DMS79 treated with DMSO at 0.1 percent for 48 hours (cell line): Measurements from ENCODE around the gene PXMP2.
"Not testable (repeated sequence)": the region's sequence is repeated elsewhere in the genome, so short reads cannot be mapped to it uniquely, and the experiment has no call there.

Experiments used
- DNase-seq: peaks from one replicate; lab custom pipeline; 2025; lab: John Stamatoyannopoulos, UW

The PXMP2 gene

DNA sequence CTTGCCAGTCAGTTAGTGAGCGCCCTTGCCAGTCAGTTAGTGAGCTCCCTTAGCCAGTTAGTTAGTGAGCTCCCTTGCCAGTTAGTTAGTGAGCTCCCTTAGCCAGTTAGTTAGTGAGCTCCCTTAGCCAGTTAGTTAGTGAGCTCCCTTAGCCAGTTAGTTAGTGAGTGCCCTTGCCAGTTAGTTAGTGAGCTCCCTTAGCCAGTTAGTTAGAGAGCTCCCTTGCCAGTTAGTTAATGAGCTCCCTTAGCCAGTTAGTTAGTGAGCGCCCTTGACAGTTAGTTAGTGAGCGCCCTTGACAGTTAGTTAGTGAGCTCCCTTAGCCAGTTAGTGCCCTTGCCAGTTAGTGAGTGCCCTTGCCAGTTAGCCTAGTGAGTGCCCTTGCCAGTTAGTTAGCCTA lies 7.5 kb downstream of the PXMP2 start:
- DNase-seq = not testable (repeated sequence)

DNA sequence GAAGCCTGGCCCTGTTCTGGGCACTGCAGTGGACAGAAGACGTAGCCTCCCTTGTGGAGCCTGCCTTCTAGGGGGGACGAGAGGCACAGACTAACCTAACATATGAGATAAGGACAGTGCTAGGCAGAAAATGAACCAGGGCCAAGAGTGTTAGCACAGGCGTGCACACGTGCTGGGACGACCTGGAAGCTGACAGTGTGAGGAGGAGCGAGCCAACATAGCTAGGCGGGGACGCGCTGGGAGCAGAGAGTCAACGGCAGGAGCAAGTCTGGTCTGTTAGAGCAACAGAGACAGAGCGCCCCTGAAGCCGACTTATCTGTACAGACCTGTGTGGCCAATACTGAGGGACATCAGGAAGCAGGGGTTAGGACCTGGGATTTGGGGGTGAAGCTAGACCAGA lies 8.0 kb downstream of the PXMP2 start:
- DNase-seq = no peak

DNA sequence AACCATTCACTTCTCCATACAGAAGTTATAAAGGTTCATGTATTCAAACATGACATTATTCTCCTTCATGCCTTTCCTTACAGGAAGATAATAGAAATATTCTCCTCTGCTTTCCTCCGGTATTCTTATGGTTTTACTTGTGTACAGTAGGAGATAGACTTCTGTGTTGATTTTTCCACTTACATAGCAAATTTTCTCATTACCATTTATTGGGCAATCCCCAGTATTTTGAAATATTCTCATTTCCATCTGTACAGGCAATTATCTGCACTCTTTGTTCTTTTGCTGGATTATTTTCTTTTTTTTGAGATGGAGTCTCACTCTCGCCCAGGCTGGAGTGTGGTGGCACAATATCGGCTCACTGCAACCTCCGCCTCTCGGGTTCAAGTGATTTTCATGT lies 11.0 kb downstream of the PXMP2 start:
- no peak for DNase-seq

DNA sequence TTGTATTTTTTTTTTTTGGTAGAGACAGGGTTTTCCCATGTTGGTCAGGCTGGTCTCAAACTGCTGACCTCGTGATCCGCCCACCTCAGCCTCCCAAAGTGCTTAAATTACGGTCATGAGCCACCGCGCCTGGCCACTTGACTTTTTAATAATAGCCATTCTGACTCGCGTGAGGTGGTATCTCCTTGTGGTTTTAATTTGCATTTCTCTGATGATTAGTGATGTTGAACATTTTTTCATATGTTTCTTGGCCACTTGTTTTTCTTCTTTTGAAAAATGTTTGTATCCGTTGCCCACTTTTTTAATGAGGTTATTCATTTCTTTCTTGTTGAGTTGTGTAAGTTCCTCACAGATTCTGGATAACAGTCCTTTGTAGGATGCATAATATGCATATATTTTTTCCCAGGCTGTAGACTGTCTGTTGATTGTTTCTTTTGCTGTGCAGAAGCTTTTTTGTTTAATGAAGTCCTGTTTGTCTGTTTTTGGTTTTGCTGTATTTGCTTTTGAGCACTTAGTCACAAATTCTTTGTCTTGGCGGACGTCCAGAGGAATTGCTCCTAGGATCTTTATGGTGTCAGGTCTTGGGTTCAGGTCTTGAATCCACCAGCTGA lies 12.9 kb downstream of the PXMP2 start:
- DNase-seq = no peak

DNA sequence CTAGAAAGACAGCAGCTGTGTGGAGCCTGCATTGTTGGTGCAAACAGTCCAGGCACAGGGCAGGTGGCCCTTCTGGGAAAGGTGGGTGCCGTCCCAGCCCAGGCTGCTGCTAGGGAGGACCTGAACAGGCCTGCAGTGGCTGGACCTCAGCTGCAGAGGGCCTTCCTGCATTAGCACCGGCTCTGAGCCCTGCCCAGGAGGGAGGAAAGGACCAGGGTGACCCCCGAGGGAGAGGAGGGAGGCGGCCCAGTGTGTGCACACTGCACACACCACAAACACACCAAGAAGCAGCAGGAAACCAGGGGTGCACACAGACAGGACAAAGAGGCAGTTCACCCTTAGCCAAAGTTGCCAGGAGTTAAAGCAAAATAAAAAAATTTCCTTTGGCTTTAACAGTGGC lies 15.3 kb downstream of the PXMP2 start:
- DNase-seq = no peak

DNA sequence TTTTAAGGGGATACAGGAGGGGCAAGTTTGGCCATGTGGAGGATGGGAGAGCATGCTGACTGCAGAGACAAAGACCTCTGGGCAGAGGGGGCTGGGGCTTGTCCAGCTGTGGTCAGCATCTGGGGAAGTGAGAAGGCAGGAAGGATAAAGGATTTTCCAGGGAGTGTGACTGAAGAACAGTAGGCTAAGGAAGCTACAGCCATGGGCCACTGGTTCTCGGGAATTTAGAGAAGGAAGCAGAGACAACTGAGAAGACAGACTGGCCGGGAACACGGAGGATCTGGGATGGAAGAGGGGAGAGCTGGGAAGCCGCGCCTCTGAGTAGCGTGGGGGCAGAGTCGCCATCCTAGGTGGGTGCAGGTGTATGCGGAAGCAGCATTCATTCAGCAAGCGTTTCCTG lies 16.3 kb downstream of the PXMP2 start:
- DNase-seq = no peak

DNA sequence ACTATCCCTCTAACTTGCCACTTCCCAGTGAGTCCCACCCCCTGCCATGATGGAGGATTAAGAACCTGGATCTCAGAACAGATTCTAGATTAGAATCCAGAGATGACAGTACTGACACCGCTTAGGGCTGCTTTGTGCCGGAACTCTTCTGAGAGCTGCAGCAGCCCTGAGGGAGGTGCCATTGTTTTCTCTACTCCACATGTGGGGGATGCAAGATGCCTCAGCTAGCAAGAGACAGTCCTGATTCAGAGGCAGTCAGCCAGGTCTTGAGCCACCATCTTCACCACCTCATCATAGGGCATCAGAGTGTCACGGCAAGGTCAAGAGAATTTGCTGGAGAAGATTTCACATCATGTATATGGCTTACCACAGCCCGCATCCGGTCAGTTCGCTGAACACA lies 19.9 kb downstream of the PXMP2 start:
- DNase-seq = no peak

- no peak for DNase-seq
Observed at GRCh38 chr12:132708150-132708549, 20.8 kb downstream of the PXMP2 start.

- no peak for DNase-seq
Observed at GRCh38 chr12:132710043-132710404, 22.6 kb downstream of the PXMP2 start.

- peak; percentile 73 for DNase-seq
Observed at GRCh38 chr12:132710405-132711079, 23.2 kb downstream of the PXMP2 start, which contains the start of gene PGAM5. Gene PGAM5, plus strand, starts transcription at chr12:132710842. Its CDS starts 35 bp downstream, at chr12:132710877.

- no peak for DNase-seq
Observed at GRCh38 chr12:132711080-132711843, 23.9 kb downstream of the PXMP2 start.

GRCh38 chr12:132713123-132713522 lies 25.7 kb downstream of the PXMP2 start:
- DNase-seq = no peak

DNA sequence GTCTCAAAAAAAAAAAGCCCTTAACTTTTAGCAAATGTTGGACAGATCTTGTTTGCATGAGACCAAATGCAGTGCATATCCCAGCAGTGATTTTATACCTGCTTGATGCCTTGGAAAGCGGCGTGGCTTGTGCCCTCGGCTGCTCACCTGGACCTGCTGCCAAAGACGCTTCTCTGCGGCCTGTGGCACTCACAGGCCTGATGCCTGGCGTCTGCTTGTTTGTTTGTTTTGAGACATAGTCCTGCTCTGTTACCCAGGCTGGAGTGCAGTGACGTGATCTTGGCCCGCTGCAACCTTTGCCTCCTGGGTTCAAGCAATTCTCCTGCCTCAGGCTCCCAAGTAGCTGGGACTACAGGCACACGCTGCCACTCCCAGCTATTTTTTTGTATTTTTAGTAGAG lies 28.5 kb downstream of the PXMP2 start:
- no peak for DNase-seq

DNA sequence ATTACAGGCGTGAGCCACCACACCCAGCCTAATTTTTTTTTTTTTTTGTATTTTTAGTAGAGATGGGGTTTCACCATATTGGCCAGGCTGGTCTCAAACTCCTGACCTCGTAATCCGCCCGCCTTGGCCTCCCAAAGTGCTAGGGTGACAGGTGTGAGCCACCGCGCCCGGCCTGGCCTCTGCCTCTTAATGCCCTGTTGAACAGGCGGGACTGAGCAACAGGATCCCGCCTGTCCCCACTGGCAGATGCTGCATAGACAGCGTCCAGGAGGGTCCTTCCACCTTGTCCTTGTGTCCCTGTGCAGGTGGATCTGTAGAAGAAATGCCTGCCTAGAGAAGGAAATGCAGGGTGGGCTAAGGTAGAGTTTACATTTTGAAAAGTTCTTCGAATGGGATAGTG lies 29.0 kb downstream of the PXMP2 start:
- no peak for DNase-seq

GRCh38 chr12:132717011-132717410 lies 29.6 kb downstream of the PXMP2 start:
- DNase-seq = no peak

GRCh38 chr12:132717531-132718387 lies 30.4 kb downstream of the PXMP2 start:
- no peak for DNase-seq

DNA sequence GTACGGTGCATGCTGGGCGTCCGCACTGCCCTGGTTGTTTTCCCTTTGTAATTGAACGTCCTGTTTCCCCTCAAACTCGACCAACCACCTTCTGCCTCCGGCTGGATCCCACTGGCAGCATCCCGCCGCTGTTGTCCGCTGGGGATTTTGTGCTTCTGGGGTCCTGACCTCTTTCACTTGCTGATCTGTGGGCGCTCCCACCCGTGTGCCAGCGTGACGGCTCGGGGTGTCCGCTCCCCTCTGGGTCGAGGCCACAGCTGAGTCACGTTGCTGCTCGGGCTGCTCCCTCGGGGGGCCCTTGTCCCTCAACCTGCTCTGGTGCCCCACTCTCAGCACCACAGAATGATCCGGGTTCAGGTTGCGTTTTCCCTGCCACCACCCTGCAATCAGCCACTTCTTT lies 31.3 kb downstream of the PXMP2 start:
- DNase-seq = no peak

DNA sequence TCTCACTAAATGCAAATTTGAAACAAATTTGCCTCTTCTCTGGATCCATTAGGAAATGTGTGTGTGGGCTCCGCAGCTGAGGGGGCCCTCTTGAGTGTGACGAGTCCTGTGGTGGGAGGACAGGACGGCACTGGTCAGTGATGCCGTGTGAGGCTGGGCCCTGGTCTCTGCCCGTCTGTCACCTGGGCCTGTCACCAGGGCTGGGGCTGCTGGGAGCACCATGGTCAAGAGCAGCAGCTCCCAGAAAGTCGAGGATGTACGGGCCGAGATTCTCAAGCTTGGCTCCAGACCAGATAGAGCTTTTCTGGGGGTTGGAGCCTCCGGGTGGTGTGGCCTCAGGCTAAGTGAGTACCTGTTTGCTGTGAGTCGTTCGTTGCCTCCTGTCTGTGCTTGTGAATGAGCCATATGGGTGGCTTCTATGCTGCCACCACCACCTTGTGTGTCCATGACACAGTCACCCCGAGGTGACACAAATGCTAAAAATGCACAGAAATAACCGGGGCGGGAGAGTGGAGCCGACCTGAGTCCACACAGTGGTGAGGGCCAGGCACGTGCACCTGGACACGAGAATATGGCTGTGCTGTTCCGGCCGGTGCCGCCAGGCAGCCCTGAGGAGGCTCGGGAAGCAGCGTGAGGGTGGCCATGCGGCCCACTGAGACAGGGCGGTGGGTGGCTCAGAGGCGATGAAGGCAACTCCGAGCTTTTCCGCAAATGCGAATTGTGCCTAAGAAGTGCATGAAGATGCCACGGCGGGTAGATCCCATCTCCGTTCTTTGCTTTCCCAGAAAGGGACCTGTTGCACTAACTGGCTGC lies 32.0 kb downstream of the PXMP2 start:
- DNase-seq = no peak

DNA sequence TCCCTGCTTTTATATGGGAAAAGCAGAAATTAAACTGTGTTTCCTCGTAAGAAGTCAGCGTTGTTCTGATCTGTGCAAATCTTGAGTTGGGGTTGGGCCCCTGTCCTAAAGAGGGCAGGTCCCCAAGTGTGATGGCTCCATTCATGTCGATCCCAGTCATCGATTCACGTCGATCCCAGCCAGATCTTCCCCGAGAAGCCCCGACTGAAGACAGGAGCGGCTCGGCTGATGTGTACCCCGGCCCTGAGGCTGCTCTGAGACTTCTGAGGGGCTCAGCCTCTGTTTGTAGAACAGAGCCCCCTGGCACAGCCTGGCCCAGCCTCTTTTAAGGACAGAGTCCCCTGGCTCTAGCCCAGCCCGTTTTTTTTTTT lies 32.6 kb downstream of the PXMP2 start:
- no peak for DNase-seq

DNA sequence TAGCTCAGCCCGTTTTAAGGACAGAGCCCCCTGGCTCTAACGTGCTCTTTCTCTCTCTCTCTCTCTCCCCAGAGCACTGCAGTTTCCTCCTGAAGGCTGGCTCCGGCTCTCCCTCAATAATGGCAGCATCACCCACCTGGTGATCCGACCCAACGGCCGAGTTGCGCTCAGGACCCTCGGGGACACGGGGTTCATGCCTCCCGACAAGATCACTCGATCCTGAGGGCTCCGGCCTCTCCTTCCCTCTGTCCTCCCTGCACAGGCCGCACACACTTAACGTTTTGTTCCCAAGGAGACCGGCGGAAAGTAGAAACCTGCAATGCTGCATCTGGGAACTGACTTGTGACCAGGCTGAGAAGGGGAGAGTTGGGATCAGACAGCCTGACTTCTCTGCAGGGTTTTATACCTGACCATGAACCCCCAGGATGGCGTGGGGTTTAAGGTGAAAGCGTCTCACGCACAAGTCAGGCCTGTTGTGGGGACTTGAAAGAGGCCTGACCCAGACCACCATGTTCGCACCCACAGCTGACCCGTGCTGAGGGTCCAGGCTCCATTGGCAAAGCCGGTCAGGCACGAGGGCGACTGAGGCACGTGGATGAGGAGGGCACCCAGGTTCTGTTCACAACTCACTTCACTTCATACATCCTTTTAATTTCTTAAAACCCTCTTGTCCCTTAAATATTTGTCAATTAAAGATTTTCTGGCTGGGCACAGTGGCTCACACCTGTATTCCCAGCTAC lies 33.4 kb downstream of the PXMP2 start:
- no peak for DNase-seq
